A549 treated with dexamethasone at 1 μM for 4 hours (cell line): ENCODE data around the gene TMEM37. TPM values are rescaled to one million over a fixed set of nuclear protein-coding genes. Genes with fewer than 3 reads are reported as not detected.

Experiments
- total RNA-seq: library from RNA; stranded (reverse); fragments of 200-300 nt; extraction: Qiagen RNA extraction; gene quantifications from 5 replicates; pipeline ENCODE4 v1.2.3, GENCODE V29; 2022

The TMEM37 gene
- total RNA-seq: 1.3 to 2.7 TPM (median 2.5 TPM) in 5 replicates

GRCh38 chr2:119431155-119431975 lies at the start of gene TMEM37:
Gene TMEM37 (plus strand): TSS chr2:119431854. CDS start chr2:119431904, 50 bp downstream.

Other genes with a start within 250 kb of the TMEM37 start
- 42.0 to 55.6 TPM (median 53.7 TPM) in 5 replicates for gene STEAP3, start 208.0 kb upstream of the TMEM37 start, total RNA-seq
- 10.2 to 15.4 TPM (median 11.0 TPM) in 5 replicates for gene C2orf76, start 65.0 kb upstream of the TMEM37 start, total RNA-seq
- gene DBI, start 64.9 kb upstream of the TMEM37 start, total RNA-seq: 397 to 534 TPM (median 405 TPM) in 5 replicates
- 0.15 to 0.18 TPM in 2 of 5 replicates, not detected in the others for gene SCTR, start 92.6 kb downstream of the TMEM37 start, total RNA-seq
- 0.16 to 0.47 TPM (median 0.33 TPM) in 5 replicates for gene CFAP221, start 112.6 kb downstream of the TMEM37 start, total RNA-seq
- 20.2 to 23.0 TPM (median 22.5 TPM) in 5 replicates for gene TMEM177, start 247.3 kb downstream of the TMEM37 start, total RNA-seq